HG03442 (cell line): ENCODE data around the gene GATAD1.
A peak's percentile ranks its signal among the peaks of the same experiment; 100 is the strongest.
"Not testable (repeated sequence)": the region's sequence is repeated elsewhere in the genome, so short reads cannot be mapped to it uniquely, and the experiment has no call there.

ENCODE experiments used
- ATAC-seq: cut with Tn5 transposase; IDR thresholded peaks from one replicate; pipeline ENCODE4 v1.9.1; 2021; ENCODE audit warnings: mild to moderate bottlenecking, moderate library complexity; ENCODE audit not compliant: unreplicated experiment

Gene GATAD1

GRCh38 chr7:92436612-92437445 is 10.5 kb upstream of the GATAD1 start:
- no peak for ATAC-seq

GRCh38 chr7:92437956-92438491 is 9.3 kb upstream of the GATAD1 start:
- ATAC-seq, result no peak

- ATAC-seq, result not testable (repeated sequence)
Observed at GRCh38 chr7:92442720-92443119, 4.6 kb upstream of the GATAD1 start.

- no peak for ATAC-seq
Observed at GRCh38 chr7:92446869-92447344, 375 bp upstream of the GATAD1 start.

- ATAC-seq, result peak; percentile 38
Observed at GRCh38 chr7:92448205-92448747, 994 bp downstream of the GATAD1 start.

- no peak for ATAC-seq
Observed at GRCh38 chr7:92451645-92452044, 4.4 kb downstream of the GATAD1 start.

- no peak for ATAC-seq
Observed at GRCh38 chr7:92456236-92456635, 9.0 kb downstream of the GATAD1 start.

GRCh38 chr7:92460109-92460508 is 12.8 kb downstream of the GATAD1 start:
- no peak for ATAC-seq

GRCh38 chr7:92460510-92460909 is 13.2 kb downstream of the GATAD1 start:
- no peak for ATAC-seq

GRCh38 chr7:92461027-92462003 is 14.0 kb downstream of the GATAD1 start:
- peak; percentile 82 for ATAC-seq

GRCh38 chr7:92462560-92462959 is 15.3 kb downstream of the GATAD1 start:
- no peak for ATAC-seq

GRCh38 chr7:92464515-92464914 is 17.2 kb downstream of the GATAD1 start:
- ATAC-seq, result no peak

GRCh38 chr7:92466682-92467081 is 19.4 kb downstream of the GATAD1 start:
- no peak for ATAC-seq

- not testable (repeated sequence) for ATAC-seq
Observed at GRCh38 chr7:92468589-92468988, 21.3 kb downstream of the GATAD1 start.

- not testable (repeated sequence) for ATAC-seq
Observed at GRCh38 chr7:92473989-92474388, 26.7 kb downstream of the GATAD1 start.

- ATAC-seq, result not testable (repeated sequence)
Observed at GRCh38 chr7:92475261-92475770, 28.0 kb downstream of the GATAD1 start.

- ATAC-seq, result not testable (repeated sequence)
Observed at GRCh38 chr7:92475851-92476590, 28.7 kb downstream of the GATAD1 start.

- not testable (repeated sequence) for ATAC-seq
Observed at GRCh38 chr7:92477681-92478080, 30.4 kb downstream of the GATAD1 start, which contains the start of gene ERVW-1. Gene ERVW-1, minus strand, starts transcription at chr7:92477946. Its CDS starts 7,565 bp downstream, at chr7:92470381.

GRCh38 chr7:92478095-92478494 is 30.8 kb downstream of the GATAD1 start:
- ATAC-seq, result no peak

GRCh38 chr7:92478711-92479110 is 31.4 kb downstream of the GATAD1 start:
- no peak for ATAC-seq
